GM19023 (cell line): ENCODE data around the gene MYRIP.

Source experiments
- ATAC-seq: cut with Tn5 transposase; IDR thresholded peaks from one replicate; pipeline ENCODE4 v1.9.1; 2021; ENCODE audit warnings: mild to moderate bottlenecking, moderate library complexity; ENCODE audit not compliant: unreplicated experiment

Gene MYRIP

DNA sequence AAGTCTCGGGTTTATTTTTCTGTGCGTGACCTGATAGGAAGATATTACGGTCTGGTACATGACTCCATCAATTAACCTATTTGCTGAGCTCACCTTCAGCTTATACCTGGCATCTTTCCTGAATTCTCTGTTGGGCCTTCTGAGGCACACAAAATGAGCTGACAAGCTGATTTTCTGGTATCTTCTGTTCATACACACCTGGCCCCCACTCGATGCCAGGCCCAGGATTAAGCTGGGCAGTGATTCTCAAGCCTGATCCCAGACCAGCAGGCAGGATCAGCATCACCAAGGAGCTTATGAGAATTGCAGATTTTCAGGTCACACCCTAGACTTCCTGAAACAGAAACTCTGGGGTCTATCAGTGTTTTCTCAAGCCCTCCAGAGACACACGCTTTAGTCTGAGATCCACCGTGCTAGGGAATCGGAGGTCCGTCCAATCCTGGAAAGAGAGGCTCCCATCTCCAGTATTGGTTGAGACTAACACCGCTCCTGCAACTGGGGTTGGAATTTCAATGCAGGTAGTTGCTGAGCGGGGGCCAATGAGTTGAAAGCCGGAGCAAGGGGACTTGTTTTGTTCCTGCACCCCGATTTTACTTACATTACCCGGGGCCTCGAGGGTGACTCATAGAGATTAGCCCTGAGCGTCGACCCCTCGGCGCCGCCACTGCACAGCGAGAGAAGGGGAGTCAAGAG lies 499.5 kb downstream of the MYRIP start:
- peak; percentile 1 for ATAC-seq

DNA sequence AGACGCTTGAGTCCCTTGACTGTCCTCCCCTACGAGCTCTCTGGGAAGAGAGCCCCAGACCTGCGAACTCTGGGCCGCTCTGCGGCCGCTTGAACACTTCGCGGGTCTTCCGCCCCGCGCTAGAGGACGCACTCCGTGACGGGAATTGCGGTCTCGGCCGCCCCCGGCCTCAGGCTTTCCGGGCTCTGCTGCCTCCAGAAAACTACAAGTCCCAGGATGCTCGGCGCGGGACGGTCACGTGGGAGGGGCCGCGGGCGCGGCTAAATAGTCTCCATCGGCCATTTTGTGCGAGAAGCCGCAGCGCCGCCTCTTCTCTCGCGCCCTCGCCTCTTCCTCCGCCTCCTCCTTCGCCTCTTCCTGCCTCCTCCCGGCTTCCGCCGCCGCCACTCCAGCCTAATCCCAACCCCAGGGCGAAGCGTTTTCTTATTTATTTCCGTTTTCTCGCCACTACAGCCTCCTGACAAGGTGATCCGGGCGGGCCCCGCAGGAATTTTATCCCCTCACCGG lies 500.1 kb downstream of the MYRIP start, which contains the start of gene EIF1B:
TSS of gene EIF1B (plus strand) at position 290 of the 507 bp plus-strand sequence. CDS start 235 bp downstream, outside the sequence.
- peak; percentile 93 for ATAC-seq
